AG09319 (cell line): ENCODE results near the gene ZFP92.
A peak's percentile ranks its signal among the peaks of the same experiment; 100 is the strongest.

Source experiments
- DNase-seq: peaks from one replicate; pipeline ENCODE4 v3.0.0-alpha.2; 2010; ENCODE audit warnings: low read depth; ENCODE audit errors: extremely low read depth
- CTCF ChIP-seq: IDR thresholded peaks from 2 replicates; pipeline ENCODE4 v1.5.1; 2011; ENCODE audit warnings: low read depth, mild to moderate bottlenecking, inconsistent platforms, low read length, moderate library complexity

The ZFP92 gene

GRCh38 chrX:153458476-153458875 lies 47.2 kb downstream of the ZFP92 start:
- no peak for TF ChIP-seq CTCF
- no peak for DNase-seq

- no peak for TF ChIP-seq CTCF
- no peak for DNase-seq
Observed at GRCh38 chrX:153459986-153460385, 48.7 kb downstream of the ZFP92 start.

- peak; percentile 63 for TF ChIP-seq CTCF
- DNase-seq: no peak
Observed at GRCh38 chrX:153460826-153461225, 49.6 kb downstream of the ZFP92 start.
